IMR-90 (cell line): Measurements from ENCODE around the gene MB21D2. TPM values are rescaled to one million over a fixed set of nuclear protein-coding genes. Genes with fewer than 3 reads are reported as not detected.

Experiments
- ATAC-seq: fragments of 200-7000 bp; cut with Tn5 transposase; 2 replicates; pipeline ENCODE4 v1.9.1; 2020; ENCODE audit warnings: low read depth, mild to moderate bottlenecking, moderate library complexity
- BruUV-seq: library from RNA; stranded (reverse); fragments of 400-500 nt; replicated peaks from 2 replicates; lab custom pipeline; 2021; lab: Mats Ljungman, UMichigan
- CTCF ChIA-PET: fragments of 300-600 bp; formaldehyde crosslinking; extraction: SDS; loops from one replicate; lab custom pipeline; 2021; ENCODE audit warnings: antibody characterized with exemption; lab: Yijun Ruan, JAX
- POLR2A ChIA-PET: fragments of 300-600 bp; sonication (Branson Sonifier 250); formaldehyde crosslinking; loops from one replicate; lab custom pipeline; 2022; ENCODE audit warnings: antibody characterized with exemption; ENCODE audit not compliant: unreplicated experiment; lab: Charles Lee
- DNase-seq: peaks from one replicate; pipeline ENCODE4 v3.0.0; 2013
- H2AFZ ChIP-seq: replicated peaks from 2 replicates; pipeline ENCODE3; 2013; ENCODE audit warnings: low read length, mild to moderate bottlenecking; ENCODE audit not compliant: poor library complexity
- H2AK5ac ChIP-seq: 2 replicates; pipeline ENCODE4 v1.6.1; 2013; ENCODE audit warnings: low read depth, low read length, inconsistent platforms
- H2AK9ac ChIP-seq: replicated peaks from 2 replicates; pipeline ENCODE3; 2013; ENCODE audit warnings: mild to moderate bottlenecking, low read depth, low read length, moderate library complexity; ENCODE audit not compliant: poor library complexity
- H2BK120ac ChIP-seq: 2 replicates; pipeline ENCODE4 v1.6.1; 2013; ENCODE audit warnings: low read depth, low read length, inconsistent platforms
- H2BK15ac ChIP-seq: 3 replicates; pipeline ENCODE4 v1.6.1; 2013; ENCODE audit warnings: low read depth, low read length, inconsistent platforms
- H2BK20ac ChIP-seq: 2 replicates; pipeline ENCODE4 v1.6.1; 2013; ENCODE audit warnings: low read depth, mild to moderate bottlenecking, inconsistent platforms, low read length, moderate library complexity
- H2BK5ac ChIP-seq: 2 replicates; pipeline ENCODE4 v1.6.1; 2013; ENCODE audit warnings: mild to moderate bottlenecking, low read depth, low read length, inconsistent platforms; ENCODE audit not compliant: poor library complexity, severe bottlenecking
- H3K14ac ChIP-seq: replicated peaks from 2 replicates; pipeline ENCODE4 v1.6.1; 2013; ENCODE audit warnings: low read depth, low read length, inconsistent platforms
- H3K18ac ChIP-seq: 2 replicates; pipeline ENCODE4 v1.6.1; 2013; ENCODE audit warnings: low read depth, low read length, control low read depth
- H3K23ac ChIP-seq: 2 replicates; pipeline ENCODE4 v1.6.1; 2013; ENCODE audit warnings: low read depth, low read length, inconsistent platforms
- H3K27ac ChIP-seq: 2 replicates; pipeline ENCODE4 v1.5.1; 2013; ENCODE audit warnings: mild to moderate bottlenecking, control low read depth, low read length; ENCODE audit not compliant: insufficient read depth
- H3K27me3 ChIP-seq: 2 replicates; pipeline ENCODE4 v1.6.1; 2013; ENCODE audit warnings: low read length; ENCODE audit not compliant: control insufficient read depth, insufficient read depth
- H3K36me3 ChIP-seq: 2 replicates; pipeline ENCODE4 v1.6.1; 2013; ENCODE audit warnings: low read length, mixed read lengths; ENCODE audit not compliant: control insufficient read depth, insufficient read depth
- H3K4ac ChIP-seq: 2 replicates; pipeline ENCODE4 v1.6.1; 2013; ENCODE audit warnings: low read depth, low read length, inconsistent platforms
- H3K4me1 ChIP-seq: 2 replicates; pipeline ENCODE4 v1.6.1; 2013; ENCODE audit warnings: low read length, mixed read lengths; ENCODE audit not compliant: control insufficient read depth, insufficient read depth
- H3K4me2 ChIP-seq: 2 replicates; pipeline ENCODE4 v1.6.1; 2013; ENCODE audit warnings: low read depth, mild to moderate bottlenecking, control low read depth, low read length, moderate library complexity
- H3K4me3 ChIP-seq: 2 replicates; pipeline ENCODE4 v1.5.1; 2013; ENCODE audit warnings: low read depth, mild to moderate bottlenecking, control low read depth, low read length, moderate library complexity; ENCODE audit not compliant: insufficient read depth
- H3K56ac ChIP-seq: 2 replicates; pipeline ENCODE4 v1.6.1; 2013; ENCODE audit warnings: low read length, inconsistent platforms; ENCODE audit not compliant: insufficient read depth; ENCODE audit errors: extremely low read depth
- H3K79me1 ChIP-seq, 2 experiments: 2 replicates each; pipeline ENCODE4 v1.6.1; 2013; ENCODE audit warnings: low read length in 2 of 2, inconsistent platforms in 1 of 2, low read depth in 1 of 2
- H3K9ac ChIP-seq: 2 replicates; pipeline ENCODE4 v1.6.1; 2013; ENCODE audit warnings: low read depth, low read length, control low read depth
- H3K9me1 ChIP-seq: 2 replicates; pipeline ENCODE4 v1.6.1; 2013; ENCODE audit warnings: low read length, inconsistent platforms; ENCODE audit not compliant: insufficient read depth
- H3K9me3 ChIP-seq: 2 replicates; pipeline ENCODE4 v1.6.1; 2013; ENCODE audit warnings: low read length; ENCODE audit not compliant: control insufficient read depth, insufficient read depth
- H4K20me1 ChIP-seq: 2 replicates; pipeline ENCODE4 v1.6.1; 2013; ENCODE audit warnings: low read length, inconsistent platforms; ENCODE audit not compliant: insufficient read depth
- H4K5ac ChIP-seq: 2 replicates; pipeline ENCODE4 v1.6.1; 2013; ENCODE audit warnings: mild to moderate bottlenecking, low read depth, low read length, control low read depth
- H4K8ac ChIP-seq, 2 experiments: 2 replicates each; pipeline ENCODE4 v1.6.1; 2013; ENCODE audit warnings: low read depth in 2 of 2, low read length in 2 of 2, control low read depth in 1 of 2, inconsistent platforms in 1 of 2
- H4K91ac ChIP-seq: 2 replicates; pipeline ENCODE4 v1.6.1; 2013; ENCODE audit warnings: low read depth, low read length, inconsistent platforms; ENCODE audit not compliant: insufficient read depth
- CEBPB ChIP-seq: IDR thresholded peaks from 2 replicates; pipeline ENCODE4 v1.6.1; 2012; ENCODE audit warnings: low read depth, low read length, improper control_type of control experiment
- CHD1 ChIP-seq: IDR thresholded peaks from 2 replicates; pipeline ENCODE4 v1.6.1; 2012; ENCODE audit warnings: low read depth, low read length, improper control_type of control experiment
- FOS ChIP-seq: fragments of 150-350 bp; IDR thresholded peaks from 2 replicates; pipeline ENCODE4 v1.6.1; 2016; ENCODE audit warnings: low read depth, low read length
- WGBS, 2 experiments: methylation state at CpG; one replicate each; pipeline versions ENCODE4 v1.1.5 to v1.1.7; 2013; ENCODE audit warnings: missing lambda C conversion rate in 2 of 2; ENCODE audit not compliant: insufficient read length in 1 of 2; ENCODE audit errors: extremely low coverage in 2 of 2; 5-methylcytosine and 5-hydroxymethylcytosine counted together
- dilution Hi-C: fragments of 300-500 bp; cut with HindIII; formaldehyde crosslinking; loops from one replicate; pipeline ENCODE4 v1.14.3; 2018; ENCODE audit warnings: low sequenced_read_pairs; ENCODE audit not compliant: unreplicated experiment
- in situ Hi-C: fragments of 300-500 bp; cut with MboI; formaldehyde crosslinking; loops from 3 replicates; pipeline ENCODE4 v1.14.3; 2019; ENCODE audit warnings: low sequenced_read_pairs, inconsistent platforms, mixed read lengths
- intact Hi-C: fragments of 100-400 bp; cut with micrococcal nuclease; formaldehyde crosslinking; loops from 2 replicates; pipeline ENCODE4 v1.10.0; 2022
- polyA plus RNA-seq, 3 experiments: library from polyadenylated mRNA; depleted of rRNA; stranded (reverse); fragments of >200 nt; gene quantifications; 2 replicates each; pipeline ENCODE4 v1.2.3, GENCODE V29; 2012; ENCODE audit warnings: low replicate concordance in 1 of 3
- total RNA-seq: library from RNA; depleted of rRNA; stranded (reverse); fragments of >200 nt; gene quantifications from 2 replicates; pipeline ENCODE4 v1.2.3, GENCODE V29; 2012

Gene MB21D2
- total and polyA plus RNA-seq, 2 of the 4 experiments (the other 2 are of a cell fraction): 13.6 to 44.8 TPM

- Histone ChIP-seq H4K20me1 (no peaks in the 10 kb centered on the region), H3K4ac (no peak overlapping the region; the same call in 1 of the 2 replicates), H3K4me2 (peak overlapping the region; percentile 42; the same call in 1 of the 2 replicates), H3K9ac (no peak overlapping the region), H3K4me1 (peaks cover 20% of the 10 kb centered on the region), H3K56ac (peak overlapping the region; percentile 35; the same call in 1 of the 2 replicates), H4K91ac (no peak overlapping the region), H4K5ac (no peak overlapping the region), H3K9me1 (peaks cover 13% of the 10 kb centered on the region), H4K8ac (peak overlapping the region in 1 of 2 experiments; percentile 78; a peak in 1 of 4 replicates), H2BK120ac (peak overlapping the region; percentile 69; the same call in 1 of the 2 replicates), H3K18ac (peak overlapping the region; percentile 85; the same call in 1 of the 2 replicates), H3K4me3 (no peak overlapping the region), H3K27ac (no peak overlapping the region; the same call in 1 of the 2 replicates), H2AK9ac (no peak overlapping the region), H3K36me3 (no peaks in the 10 kb centered on the region), H2BK15ac (peak overlapping the region; percentile 89; the same call in 1 of the 3 replicates), H3K79me1 (peaks cover 29 to 77% of the 10 kb centered on the region in 2 experiments), H3K23ac (no peak overlapping the region; the same call in 1 of the 2 replicates), H3K9me3 (no peaks in the 10 kb centered on the region), H3K27me3 (no peaks in the 10 kb centered on the region), H2AFZ (no peak overlapping the region), H2BK5ac (peak overlapping the region; percentile 90), H3K14ac (no peak overlapping the region), H2AK5ac (no peak overlapping the region), H2BK20ac (no peak overlapping the region)
- in situ Hi-C loops: no loop called here
- POLR2A ChIA-PET: no interaction called here
- DNase-seq: peak; percentile 98
- TF ChIP-seq CEBPB: no peak
- no peak for TF ChIP-seq CHD1
- TF ChIP-seq FOS: peak; percentile 37
- ATAC-seq: peak; percentile 80
- dilution Hi-C loops: no loop called here
- intact Hi-C loops: no loop called here
- WGBS, 2 experiments: no CpG with 5 or more reads among the region's 1 CpG
- CTCF ChIA-PET: interaction anchor here (1.2 kb wide), 1 partner anchor 14 kb away, joined by 3 read pairs; no protein-coding TSS in a partner anchor
- no TSS peak for BruUV-seq
Measured at GRCh38 chr3:192901435-192901834, 16.2 kb downstream of the MB21D2 start.
